A549 treated with CpdA at 1 μM for 4 hours (cell line): ENCODE data around the gene LYZL1. TPM values are rescaled to one million over a fixed set of nuclear protein-coding genes. Genes with fewer than 3 reads are reported as not detected.

Experiments used
- total RNA-seq: library from RNA; stranded (reverse); fragments of 200-300 nt; extraction: Qiagen RNA extraction; gene quantifications from 5 replicates; pipeline ENCODE4 v1.2.3, GENCODE V29; 2022; ENCODE audit warnings: low read depth

Gene LYZL1
- total RNA-seq, result not detected in 5 replicates

GRCh38 chr10:29288906-29289305, at the start of gene LYZL1:
Gene LYZL1, plus strand, starts transcription at chr10:29289070. Its CDS starts 2,798 bp downstream, at chr10:29291868.

